ENCODE data around the gene INMT. TPM values are rescaled to one million over a fixed set of nuclear protein-coding genes. Genes with fewer than 3 reads are reported as not detected.

Gene INMT
- polyA plus RNA-seq, 1 of the 3 experiments (the other 2 are of a cell fraction) = not detected

DNA sequence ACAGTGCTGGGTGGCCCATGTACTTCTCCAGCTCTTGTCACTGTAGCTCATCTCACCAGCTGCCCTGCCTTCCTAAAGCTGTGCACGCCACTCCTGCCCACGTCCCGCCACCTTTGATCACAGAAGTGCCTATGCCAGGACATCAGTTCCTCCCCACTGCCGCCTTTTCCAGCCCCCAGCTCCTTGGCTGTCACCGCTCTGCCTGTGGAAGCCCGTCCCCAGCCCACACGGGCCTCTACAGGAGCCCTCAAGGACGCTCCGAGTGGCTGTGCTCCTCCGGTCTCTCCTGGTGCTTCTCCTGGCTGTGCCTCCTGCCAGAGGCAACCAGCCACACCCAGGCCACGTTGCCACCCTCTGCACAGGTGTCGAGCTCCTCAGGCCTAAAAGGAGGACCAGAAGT lies 19.3 kb upstream of the INMT start:
- no peak for DNase-seq
- TF ChIP-seq, protein P1, sequence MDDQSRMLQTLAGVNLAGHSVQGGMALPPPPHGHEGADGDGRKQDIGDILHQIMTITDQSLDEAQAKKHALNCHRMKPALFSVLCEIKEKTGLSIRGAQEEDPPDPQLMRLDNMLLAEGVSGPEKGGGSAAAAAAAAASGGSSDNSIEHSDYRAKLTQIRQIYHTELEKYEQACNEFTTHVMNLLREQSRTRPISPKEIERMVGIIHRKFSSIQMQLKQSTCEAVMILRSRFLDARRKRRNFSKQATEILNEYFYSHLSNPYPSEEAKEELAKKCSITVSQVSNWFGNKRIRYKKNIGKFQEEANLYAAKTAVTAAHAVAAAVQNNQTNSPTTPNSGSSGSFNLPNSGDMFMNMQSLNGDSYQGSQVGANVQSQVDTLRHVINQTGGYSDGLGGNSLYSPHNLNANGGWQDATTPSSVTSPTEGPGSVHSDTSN (IDR thresholded peaks at IDR 0.05) = no peak
- TF ChIP-seq, protein P2, sequence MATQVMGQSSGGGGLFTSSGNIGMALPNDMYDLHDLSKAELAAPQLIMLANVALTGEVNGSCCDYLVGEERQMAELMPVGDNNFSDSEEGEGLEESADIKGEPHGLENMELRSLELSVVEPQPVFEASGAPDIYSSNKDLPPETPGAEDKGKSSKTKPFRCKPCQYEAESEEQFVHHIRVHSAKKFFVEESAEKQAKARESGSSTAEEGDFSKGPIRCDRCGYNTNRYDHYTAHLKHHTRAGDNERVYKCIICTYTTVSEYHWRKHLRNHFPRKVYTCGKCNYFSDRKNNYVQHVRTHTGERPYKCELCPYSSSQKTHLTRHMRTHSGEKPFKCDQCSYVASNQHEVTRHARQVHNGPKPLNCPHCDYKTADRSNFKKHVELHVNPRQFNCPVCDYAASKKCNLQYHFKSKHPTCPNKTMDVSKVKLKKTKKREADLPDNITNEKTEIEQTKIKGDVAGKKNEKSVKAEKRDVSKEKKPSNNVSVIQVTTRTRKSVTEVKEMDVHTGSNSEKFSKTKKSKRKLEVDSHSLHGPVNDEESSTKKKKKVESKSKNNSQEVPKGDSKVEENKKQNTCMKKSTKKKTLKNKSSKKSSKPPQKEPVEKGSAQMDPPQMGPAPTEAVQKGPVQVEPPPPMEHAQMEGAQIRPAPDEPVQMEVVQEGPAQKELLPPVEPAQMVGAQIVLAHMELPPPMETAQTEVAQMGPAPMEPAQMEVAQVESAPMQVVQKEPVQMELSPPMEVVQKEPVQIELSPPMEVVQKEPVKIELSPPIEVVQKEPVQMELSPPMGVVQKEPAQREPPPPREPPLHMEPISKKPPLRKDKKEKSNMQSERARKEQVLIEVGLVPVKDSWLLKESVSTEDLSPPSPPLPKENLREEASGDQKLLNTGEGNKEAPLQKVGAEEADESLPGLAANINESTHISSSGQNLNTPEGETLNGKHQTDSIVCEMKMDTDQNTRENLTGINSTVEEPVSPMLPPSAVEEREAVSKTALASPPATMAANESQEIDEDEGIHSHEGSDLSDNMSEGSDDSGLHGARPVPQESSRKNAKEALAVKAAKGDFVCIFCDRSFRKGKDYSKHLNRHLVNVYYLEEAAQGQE (IDR thresholded peaks at IDR 0.05; ENCODE audit: low read depth, low read length) = no peak
- no peaks in the 10 kb centered on the region for H3K9me2 ChIP-seq
- no peaks in the 10 kb centered on the region for H3K79me2 ChIP-seq (ENCODE audit: insufficient read depth)
- no peak overlapping the region for H3K4me3 ChIP-seq (ENCODE audit: low read depth in 2 of 2, low read length in 1 of 2)
- 50% methylated on average over 11 of the region's 12 CpGs for WGBS (ENCODE audit: low lambda C conversion rate)
- peaks cover 0 to 5% of the 10 kb centered on the region in 2 experiments; a peak in 1 of 4 replicates for H3K4me1 ChIP-seq (ENCODE audit: control insufficient read depth in 1 of 2, insufficient read depth in 2 of 2, low read depth in 1 of 2, low read length in 1 of 2)
- H3K9ac ChIP-seq = no peak overlapping the region
- no peaks in the 10 kb centered on the region for H3K36me3 ChIP-seq (replicated peaks in 1 of 2; ENCODE audit: control insufficient read depth in 1 of 2, insufficient read depth in 2 of 2, low read length in 1 of 2)
- no peaks in the 10 kb centered on the region for H3K9me3 ChIP-seq
- H3F3A ChIP-seq (replicated peaks; ENCODE audit: insufficient read depth) = no peaks in the 10 kb centered on the region
- no peak overlapping the region for H2AFZ ChIP-seq (ENCODE audit: low read depth)
- ChIA-PET CTCF (interaction anchor here (0.7 to 3.8 kb wide), 4 partner anchors 8 to 457 kb away, joined by 3 to 47 read pairs (median 4); no protein-coding TSS in a partner anchor), POLR2A (no interaction called here)
- no peak overlapping the region for H3K27ac ChIP-seq (ENCODE audit: low read depth in 2 of 2, low read length in 1 of 2)
- H3K27me3 ChIP-seq (ENCODE audit: insufficient read depth) = peaks cover 61% of the 10 kb centered on the region
- H3K4me2 ChIP-seq = no peak overlapping the region
- H4K20me1 ChIP-seq (ENCODE audit: insufficient read depth) = no peaks in the 10 kb centered on the region

DNA sequence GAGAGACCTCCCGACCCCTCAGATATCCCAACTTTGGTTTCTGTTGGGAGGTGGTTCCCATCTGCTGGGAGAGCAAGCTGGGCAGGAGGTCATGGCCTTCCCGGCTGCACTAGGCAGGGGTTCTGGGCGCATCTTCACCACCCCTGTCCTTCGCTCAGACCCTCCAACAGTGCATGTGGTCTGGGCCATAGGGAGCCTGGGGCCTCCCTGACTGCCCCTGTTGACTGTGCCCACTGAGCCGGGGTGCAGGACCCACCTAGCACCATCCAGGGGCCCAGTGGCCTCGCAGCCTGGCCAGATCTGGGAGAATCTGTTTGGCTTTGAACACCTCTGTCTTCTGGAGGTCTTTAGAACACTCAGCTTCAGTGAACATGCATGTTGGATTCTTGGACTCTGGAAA lies 18.7 kb upstream of the INMT start:
- TF ChIP-seq EP300 (IDR thresholded peaks at IDR 0.05; ENCODE audit: borderline replicate concordance in 1 of 2, low read depth in 1 of 2, low read length in 1 of 2) (no peak), RFX5 (IDR thresholded peaks at IDR 0.05; ENCODE audit: low read length) (no peak), TEAD4 (IDR thresholded peaks at IDR 0.05; ENCODE audit: borderline replicate concordance, insufficient read depth) (no peak), EZH2phosphoT487 (IDR thresholded peaks at IDR 0.05; ENCODE audit: borderline replicate concordance, low read depth) (no peak), CHD2 (IDR thresholded peaks at IDR 0.05; ENCODE audit: low read length, partially characterized antibody) (no peak)
- no peak overlapping the region for H3K4me2 ChIP-seq
- H3K9me3 ChIP-seq = no peaks in the 10 kb centered on the region
- no peaks in the 10 kb centered on the region for H3K9me2 ChIP-seq
- no peak overlapping the region for H3K27ac ChIP-seq (ENCODE audit: low read depth in 2 of 2, low read length in 1 of 2)
- ChIA-PET POLR2A (no interaction called here), CTCF (interaction anchor here (1.0 to 1.7 kb wide), 3 partner anchors 10 to 206 kb away, joined by 4 to 6 read pairs (median 4); partner anchors contain the start of gene CRHR2)
- 55% methylated on average over 5 of the region's 6 CpGs for WGBS (ENCODE audit: low lambda C conversion rate)
- H2AFZ ChIP-seq (ENCODE audit: low read depth) = no peak overlapping the region
- H3K9ac ChIP-seq = no peak overlapping the region
- no peaks in the 10 kb centered on the region for H3F3A ChIP-seq (replicated peaks; ENCODE audit: insufficient read depth)
- peaks cover 0 to 5% of the 10 kb centered on the region in 2 experiments; a peak in 1 of 4 replicates for H3K4me1 ChIP-seq (ENCODE audit: control insufficient read depth in 1 of 2, insufficient read depth in 2 of 2, low read depth in 1 of 2, low read length in 1 of 2)
- no peak for DNase-seq
- no peaks in the 10 kb centered on the region for H4K20me1 ChIP-seq (ENCODE audit: insufficient read depth)
- peaks cover 61% of the 10 kb centered on the region for H3K27me3 ChIP-seq (ENCODE audit: insufficient read depth)
- H3K4me3 ChIP-seq (ENCODE audit: low read depth in 2 of 2, low read length in 1 of 2) = no peak overlapping the region
- H3K36me3 ChIP-seq (replicated peaks in 1 of 2; ENCODE audit: control insufficient read depth in 1 of 2, insufficient read depth in 2 of 2, low read length in 1 of 2) = no peaks in the 10 kb centered on the region
- no peaks in the 10 kb centered on the region for H3K79me2 ChIP-seq (ENCODE audit: insufficient read depth)

All from SK-N-SH (cell line).